Measurements from ENCODE around the gene FGF3. TPM values are rescaled to one million over a fixed set of nuclear protein-coding genes. Genes with fewer than 3 reads are reported as not detected.

The FGF3 gene
- total and polyA plus RNA-seq, 9 of the 15 experiments (the other 6 are each of a cell fraction or from before 2014, with no cell fraction given): not detected

- TF ChIP-seq KLF6 (CRISPR knock-in tag; IDR thresholded peaks at IDR 0.05; ENCODE audit: borderline replicate concordance) (no peak), KAT7 (CRISPR knock-in tag; IDR thresholded peaks at IDR 0.05; ENCODE audit: borderline replicate concordance) (no peak), HSF4 (CRISPR knock-in tag; IDR thresholded peaks at IDR 0.05; ENCODE audit: borderline replicate concordance) (no peak), SMAD1 (IDR thresholded peaks at IDR 0.05; ENCODE audit: low read depth, low read length, partially characterized antibody) (no peak), CAMTA2 (CRISPR knock-in tag; conservative IDR thresholded peaks at IDR 0.05) (no peak), KAT2B (IDR thresholded peaks at IDR 0.05; ENCODE audit: low read depth, low read length) (no peak), NEUROD1 (IDR thresholded peaks at IDR 0.05; ENCODE audit: borderline replicate concordance, low read depth, low read length, partially characterized antibody) (no peak)
These were observed 4.3 kb downstream of the FGF3 start (continued) for GRCh38 chr11:69814902-69815301.

DNA sequence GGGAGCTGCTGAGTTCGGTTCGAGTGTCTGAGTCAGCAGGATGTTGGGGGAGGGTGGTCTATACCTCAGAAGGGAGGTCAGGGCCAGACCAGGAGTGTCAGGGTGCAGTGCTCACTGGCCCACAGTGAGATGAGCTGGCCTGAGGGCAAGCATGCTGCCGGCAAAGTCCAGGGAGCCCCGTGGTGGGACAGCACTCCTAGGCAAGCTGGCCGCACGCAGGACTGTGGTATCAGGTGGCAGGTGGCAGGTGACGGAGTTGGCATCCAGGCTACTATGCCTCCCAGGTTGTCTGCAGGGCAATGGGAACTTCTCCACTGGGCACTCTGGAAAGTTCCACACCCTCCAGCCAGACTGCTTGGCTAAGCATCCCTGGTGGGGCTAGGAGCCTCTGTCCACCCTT, 4.8 kb downstream of the FGF3 start:
- intact Hi-C loops (cut with micrococcal nuclease): no loop called here
- ChIA-PET CTCF (ENCODE audit: low intra/inter-chr PET ratio) (no interaction called here), POLR2A (no interaction called here)
- H3K4me3 ChIP-seq: no peak overlapping the region
- WGBS (ENCODE audit: insufficient coverage, low coverage, missing lambda C conversion rate): 0% methylated on average over 6 of the region's 7 CpGs
- peaks cover 19 to 60% of the 10 kb centered on the region in 2 experiments; a peak in 4 of 5 replicates for H3K27me3 ChIP-seq (ENCODE audit: control insufficient read depth in 2 of 2, insufficient read depth in 2 of 2, low read length in 2 of 2)
- H3K9me3 ChIP-seq (replicated peaks; ENCODE audit: control insufficient read depth, insufficient read depth, low read depth, low read length): no peaks in the 10 kb centered on the region
- no peaks in the 10 kb centered on the region for H3K79me2 ChIP-seq (ENCODE audit: control insufficient read depth, insufficient read depth, low read length)
- ATAC-seq (no peak), FAIRE-seq (no peak), DNase-seq (ENCODE audit: extremely low read depth in 1 of 4, low spot score in 3 of 4) (no peak)
- BruUV-seq (replicated peaks): no TSS peak
- no peaks in the 10 kb centered on the region for H3K9me1 ChIP-seq (ENCODE audit: control insufficient read depth, insufficient read depth, low read length)
- in situ Hi-C loops (cut with MboI): no loop called here
- no peak overlapping the region for H3K4me2 ChIP-seq (ENCODE audit: insufficient read depth, low read length)
- H3K27ac ChIP-seq (ENCODE audit: extremely low read depth, low read depth, low read length): no peak overlapping the region
- H3K4me1 ChIP-seq (replicated peaks in 1 of 2; ENCODE audit: control insufficient read depth in 2 of 2, insufficient read depth in 2 of 2, low read length in 2 of 2): peaks cover 0 to 25% of the 10 kb centered on the region in 2 experiments; a peak in 2 of 5 replicates
- H3K9ac ChIP-seq (ENCODE audit: insufficient read depth in 1 of 2, low read depth in 2 of 2, low read length in 2 of 2): no peak overlapping the region
- peaks cover 19% of the 10 kb centered on the region; the same call in 1 of the 2 replicates for H4K20me1 ChIP-seq (replicated peaks; ENCODE audit: control insufficient read depth, insufficient read depth, low read length)
- no peak overlapping the region for H2AFZ ChIP-seq (ENCODE audit: low read depth, low read length)
- H3K36me3 ChIP-seq (ENCODE audit: control insufficient read depth, insufficient read depth, low read length): no peaks in the 10 kb centered on the region
- no peak for TF ChIP-seq TSHZ1 (CRISPR knock-in tag; IDR thresholded peaks at IDR 0.05)
- TF ChIP-seq, protein P1, sequence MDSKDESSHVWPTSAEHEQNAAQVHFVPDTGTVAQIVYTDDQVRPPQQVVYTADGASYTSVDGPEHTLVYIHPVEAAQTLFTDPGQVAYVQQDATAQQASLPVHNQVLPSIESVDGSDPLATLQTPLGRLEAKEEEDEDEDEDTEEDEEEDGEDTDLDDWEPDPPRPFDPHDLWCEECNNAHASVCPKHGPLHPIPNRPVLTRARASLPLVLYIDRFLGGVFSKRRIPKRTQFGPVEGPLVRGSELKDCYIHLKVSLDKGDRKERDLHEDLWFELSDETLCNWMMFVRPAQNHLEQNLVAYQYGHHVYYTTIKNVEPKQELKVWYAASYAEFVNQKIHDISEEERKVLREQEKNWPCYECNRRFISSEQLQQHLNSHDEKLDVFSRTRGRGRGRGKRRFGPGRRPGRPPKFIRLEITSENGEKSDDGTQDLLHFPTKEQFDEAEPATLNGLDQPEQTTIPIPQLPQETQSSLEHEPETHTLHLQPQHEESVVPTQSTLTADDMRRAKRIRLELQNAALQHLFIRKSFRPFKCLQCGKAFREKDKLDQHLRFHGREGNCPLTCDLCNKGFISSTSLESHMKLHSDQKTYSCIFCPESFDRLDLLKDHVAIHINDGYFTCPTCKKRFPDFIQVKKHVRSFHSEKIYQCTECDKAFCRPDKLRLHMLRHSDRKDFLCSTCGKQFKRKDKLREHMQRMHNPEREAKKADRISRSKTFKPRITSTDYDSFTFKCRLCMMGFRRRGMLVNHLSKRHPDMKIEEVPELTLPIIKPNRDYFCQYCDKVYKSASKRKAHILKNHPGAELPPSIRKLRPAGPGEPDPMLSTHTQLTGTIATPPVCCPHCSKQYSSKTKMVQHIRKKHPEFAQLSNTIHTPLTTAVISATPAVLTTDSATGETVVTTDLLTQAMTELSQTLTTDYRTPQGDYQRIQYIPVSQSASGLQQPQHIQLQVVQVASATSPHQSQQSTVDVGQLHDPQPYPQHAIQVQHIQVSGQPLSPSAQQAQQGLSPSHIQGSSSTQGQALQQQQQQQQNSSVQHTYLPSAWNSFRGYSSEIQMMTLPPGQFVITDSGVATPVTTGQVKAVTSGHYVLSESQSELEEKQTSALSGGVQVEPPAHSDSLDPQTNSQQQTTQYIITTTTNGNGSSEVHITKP (IDR thresholded peaks at IDR 0.05; ENCODE audit: partially characterized antibody): no peak
- no peak for TF ChIP-seq CC2D1A (IDR thresholded peaks at IDR 0.05)
- no peak for TF ChIP-seq ZNF133 (CRISPR knock-in tag; IDR thresholded peaks at IDR 0.05)
- TF ChIP-seq NEUROD1 (IDR thresholded peaks at IDR 0.05; ENCODE audit: borderline replicate concordance, low read depth, low read length, partially characterized antibody): no peak
- TF ChIP-seq ZNF445 (CRISPR knock-in tag; IDR thresholded peaks at IDR 0.05; ENCODE audit: low read depth): no peak
- no peak for TF ChIP-seq SRSF1 (IDR thresholded peaks at IDR 0.05; ENCODE audit: low read depth, low read length)
- no peak for TF ChIP-seq ZNF212 (CRISPR knock-in tag; IDR thresholded peaks at IDR 0.05)

All from K562 (cell line).